Body of pancreas (tissue), 4 donors: ENCODE data around the gene SERPINA9.
"Not testable (repeated sequence)": the region's sequence is repeated elsewhere in the genome, so short reads cannot be mapped to it uniquely, and the experiment has no call there.

Source experiments
- POLR2A ChIP-seq, 3 donors: fragments of 450-650 bp; IDR thresholded peaks; one replicate each; pipeline ENCODE4 v1.6.1; 2016; ENCODE audit warnings: antibody characterized with exemption in 3 of 3, mild to moderate bottlenecking in 2 of 3
- TF ChIP-seq, protein P1 (sequence below), 7 experiments: fragments of 450-650 bp in 4 of 7; fragments of 200-600 bp in 3 of 7; sonication (generic) in 3 of 7; IDR thresholded peaks; one replicate each; pipeline ENCODE4 v1.5.1; 2016 to 2019; ENCODE audit warnings: antibody characterized with exemption in 7 of 7

DNA sequence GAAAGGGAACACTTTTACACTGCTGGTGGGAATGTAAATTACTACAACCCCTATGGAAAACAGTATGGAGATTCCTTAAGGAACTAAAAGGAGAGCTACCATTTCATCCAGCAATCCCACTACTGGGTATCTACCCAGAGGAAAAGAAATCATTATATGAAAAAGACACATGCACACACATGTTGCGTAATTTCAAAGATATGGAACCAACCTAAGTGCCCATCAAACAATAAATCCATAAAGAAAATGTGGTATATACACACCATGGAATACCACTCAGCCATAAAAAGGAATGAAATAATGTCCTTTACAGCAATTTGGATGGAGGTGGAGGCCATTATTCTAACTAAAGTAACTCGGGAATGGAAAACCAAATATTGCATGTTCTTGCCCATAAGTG, 34.5 kb upstream of the SERPINA9 start:
- TF ChIP-seq, protein P1, sequence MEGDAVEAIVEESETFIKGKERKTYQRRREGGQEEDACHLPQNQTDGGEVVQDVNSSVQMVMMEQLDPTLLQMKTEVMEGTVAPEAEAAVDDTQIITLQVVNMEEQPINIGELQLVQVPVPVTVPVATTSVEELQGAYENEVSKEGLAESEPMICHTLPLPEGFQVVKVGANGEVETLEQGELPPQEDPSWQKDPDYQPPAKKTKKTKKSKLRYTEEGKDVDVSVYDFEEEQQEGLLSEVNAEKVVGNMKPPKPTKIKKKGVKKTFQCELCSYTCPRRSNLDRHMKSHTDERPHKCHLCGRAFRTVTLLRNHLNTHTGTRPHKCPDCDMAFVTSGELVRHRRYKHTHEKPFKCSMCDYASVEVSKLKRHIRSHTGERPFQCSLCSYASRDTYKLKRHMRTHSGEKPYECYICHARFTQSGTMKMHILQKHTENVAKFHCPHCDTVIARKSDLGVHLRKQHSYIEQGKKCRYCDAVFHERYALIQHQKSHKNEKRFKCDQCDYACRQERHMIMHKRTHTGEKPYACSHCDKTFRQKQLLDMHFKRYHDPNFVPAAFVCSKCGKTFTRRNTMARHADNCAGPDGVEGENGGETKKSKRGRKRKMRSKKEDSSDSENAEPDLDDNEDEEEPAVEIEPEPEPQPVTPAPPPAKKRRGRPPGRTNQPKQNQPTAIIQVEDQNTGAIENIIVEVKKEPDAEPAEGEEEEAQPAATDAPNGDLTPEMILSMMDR (IDR thresholded peaks at IDR 0.05): not testable (repeated sequence)
- not testable (repeated sequence) for TF ChIP-seq POLR2A (IDR thresholded peaks at IDR 0.05)
